ENCODE measurements around the gene ZNF385B.

DNA sequence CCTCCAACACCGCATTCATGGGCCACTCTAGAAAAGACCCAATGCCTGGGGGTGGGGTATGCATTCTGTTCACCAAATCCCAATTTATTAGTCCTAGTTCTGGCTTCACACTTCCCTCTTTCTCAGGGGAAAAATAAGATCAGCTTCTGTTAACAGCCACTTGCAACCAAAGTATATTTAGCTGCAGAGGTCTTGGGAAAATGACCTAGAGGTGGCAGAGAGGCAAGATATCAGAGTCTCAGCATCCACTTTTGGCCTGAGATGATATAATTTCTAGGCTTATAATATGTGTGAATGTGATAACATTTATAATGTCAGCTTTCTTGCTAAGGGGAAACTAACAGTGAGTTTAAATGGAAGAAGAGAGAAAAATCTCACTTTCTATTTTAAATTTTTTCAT lies 89.1 kb downstream of the ZNF385B start:
- TF ChIP-seq, protein P1, sequence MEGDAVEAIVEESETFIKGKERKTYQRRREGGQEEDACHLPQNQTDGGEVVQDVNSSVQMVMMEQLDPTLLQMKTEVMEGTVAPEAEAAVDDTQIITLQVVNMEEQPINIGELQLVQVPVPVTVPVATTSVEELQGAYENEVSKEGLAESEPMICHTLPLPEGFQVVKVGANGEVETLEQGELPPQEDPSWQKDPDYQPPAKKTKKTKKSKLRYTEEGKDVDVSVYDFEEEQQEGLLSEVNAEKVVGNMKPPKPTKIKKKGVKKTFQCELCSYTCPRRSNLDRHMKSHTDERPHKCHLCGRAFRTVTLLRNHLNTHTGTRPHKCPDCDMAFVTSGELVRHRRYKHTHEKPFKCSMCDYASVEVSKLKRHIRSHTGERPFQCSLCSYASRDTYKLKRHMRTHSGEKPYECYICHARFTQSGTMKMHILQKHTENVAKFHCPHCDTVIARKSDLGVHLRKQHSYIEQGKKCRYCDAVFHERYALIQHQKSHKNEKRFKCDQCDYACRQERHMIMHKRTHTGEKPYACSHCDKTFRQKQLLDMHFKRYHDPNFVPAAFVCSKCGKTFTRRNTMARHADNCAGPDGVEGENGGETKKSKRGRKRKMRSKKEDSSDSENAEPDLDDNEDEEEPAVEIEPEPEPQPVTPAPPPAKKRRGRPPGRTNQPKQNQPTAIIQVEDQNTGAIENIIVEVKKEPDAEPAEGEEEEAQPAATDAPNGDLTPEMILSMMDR (IDR thresholded peaks at IDR 0.05), result no peak
- no peak for TF ChIP-seq POLR2A (IDR thresholded peaks at IDR 0.05)

All from Peyer's patch (tissue), 4 donors.